Measurements from ENCODE around the gene FOXQ1. TPM values are rescaled to one million over a fixed set of nuclear protein-coding genes. Genes with fewer than 3 reads are reported as not detected.

FOXQ1 gene
- total RNA-seq, 1 experiment from 2014 or later = 11.7 TPM

DNA sequence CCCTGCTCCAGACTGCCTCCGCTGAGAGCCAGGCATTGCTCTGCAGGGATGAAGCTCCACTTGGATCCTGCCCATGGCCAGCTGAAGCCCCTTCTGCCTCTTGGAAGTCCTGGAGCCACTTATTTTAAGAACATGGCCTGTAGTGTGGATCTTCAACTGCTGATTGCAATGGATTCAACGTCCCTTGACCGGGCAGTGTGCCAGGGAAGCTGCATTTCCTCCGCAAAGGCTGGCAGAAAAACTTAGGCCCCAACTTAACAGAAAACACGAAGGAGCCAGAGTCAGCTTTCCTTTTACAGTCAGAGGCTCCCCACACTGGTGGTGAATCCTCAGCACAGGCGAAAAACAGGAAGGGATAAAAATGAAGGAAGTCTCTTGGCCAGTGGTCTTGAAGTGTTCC is 26.3 kb upstream of the FOXQ1 start:
- Histone ChIP-seq H3K36me3 (ENCODE audit: control insufficient read depth, insufficient read depth, low read length) (no peaks in the 10 kb centered on the region), H3K27ac (ENCODE audit: low read length) (no peak overlapping the region), H3K4me3 (ENCODE audit: low read depth in 2 of 2, low read length in 2 of 2) (no peak overlapping the region), H3K9me3 (ENCODE audit: control insufficient read depth, insufficient read depth, low read depth, low read length) (no peaks in the 10 kb centered on the region), H3K27me3 (ENCODE audit: control insufficient read depth, insufficient read depth, low read length) (no peaks in the 10 kb centered on the region), H3K4me1 (ENCODE audit: control insufficient read depth, insufficient read depth, low read length) (no peaks in the 10 kb centered on the region)
- no peak for ATAC-seq
- POLR2A ChIA-PET = no interaction called here
- no peak for TF ChIP-seq POLR2AphosphoS5 (IDR thresholded peaks at IDR 0.05; ENCODE audit: low read depth, low read length)
- TF ChIP-seq TCF7L2 (IDR thresholded peaks at IDR 0.05; ENCODE audit: low read depth, low read length) = no peak
- TF ChIP-seq, protein P1, sequence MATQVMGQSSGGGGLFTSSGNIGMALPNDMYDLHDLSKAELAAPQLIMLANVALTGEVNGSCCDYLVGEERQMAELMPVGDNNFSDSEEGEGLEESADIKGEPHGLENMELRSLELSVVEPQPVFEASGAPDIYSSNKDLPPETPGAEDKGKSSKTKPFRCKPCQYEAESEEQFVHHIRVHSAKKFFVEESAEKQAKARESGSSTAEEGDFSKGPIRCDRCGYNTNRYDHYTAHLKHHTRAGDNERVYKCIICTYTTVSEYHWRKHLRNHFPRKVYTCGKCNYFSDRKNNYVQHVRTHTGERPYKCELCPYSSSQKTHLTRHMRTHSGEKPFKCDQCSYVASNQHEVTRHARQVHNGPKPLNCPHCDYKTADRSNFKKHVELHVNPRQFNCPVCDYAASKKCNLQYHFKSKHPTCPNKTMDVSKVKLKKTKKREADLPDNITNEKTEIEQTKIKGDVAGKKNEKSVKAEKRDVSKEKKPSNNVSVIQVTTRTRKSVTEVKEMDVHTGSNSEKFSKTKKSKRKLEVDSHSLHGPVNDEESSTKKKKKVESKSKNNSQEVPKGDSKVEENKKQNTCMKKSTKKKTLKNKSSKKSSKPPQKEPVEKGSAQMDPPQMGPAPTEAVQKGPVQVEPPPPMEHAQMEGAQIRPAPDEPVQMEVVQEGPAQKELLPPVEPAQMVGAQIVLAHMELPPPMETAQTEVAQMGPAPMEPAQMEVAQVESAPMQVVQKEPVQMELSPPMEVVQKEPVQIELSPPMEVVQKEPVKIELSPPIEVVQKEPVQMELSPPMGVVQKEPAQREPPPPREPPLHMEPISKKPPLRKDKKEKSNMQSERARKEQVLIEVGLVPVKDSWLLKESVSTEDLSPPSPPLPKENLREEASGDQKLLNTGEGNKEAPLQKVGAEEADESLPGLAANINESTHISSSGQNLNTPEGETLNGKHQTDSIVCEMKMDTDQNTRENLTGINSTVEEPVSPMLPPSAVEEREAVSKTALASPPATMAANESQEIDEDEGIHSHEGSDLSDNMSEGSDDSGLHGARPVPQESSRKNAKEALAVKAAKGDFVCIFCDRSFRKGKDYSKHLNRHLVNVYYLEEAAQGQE (IDR thresholded peaks at IDR 0.05; ENCODE audit: insufficient read depth in 1 of 2, low read depth in 2 of 2, low read length in 1 of 2) = no peak
- TF ChIP-seq, protein P2, sequence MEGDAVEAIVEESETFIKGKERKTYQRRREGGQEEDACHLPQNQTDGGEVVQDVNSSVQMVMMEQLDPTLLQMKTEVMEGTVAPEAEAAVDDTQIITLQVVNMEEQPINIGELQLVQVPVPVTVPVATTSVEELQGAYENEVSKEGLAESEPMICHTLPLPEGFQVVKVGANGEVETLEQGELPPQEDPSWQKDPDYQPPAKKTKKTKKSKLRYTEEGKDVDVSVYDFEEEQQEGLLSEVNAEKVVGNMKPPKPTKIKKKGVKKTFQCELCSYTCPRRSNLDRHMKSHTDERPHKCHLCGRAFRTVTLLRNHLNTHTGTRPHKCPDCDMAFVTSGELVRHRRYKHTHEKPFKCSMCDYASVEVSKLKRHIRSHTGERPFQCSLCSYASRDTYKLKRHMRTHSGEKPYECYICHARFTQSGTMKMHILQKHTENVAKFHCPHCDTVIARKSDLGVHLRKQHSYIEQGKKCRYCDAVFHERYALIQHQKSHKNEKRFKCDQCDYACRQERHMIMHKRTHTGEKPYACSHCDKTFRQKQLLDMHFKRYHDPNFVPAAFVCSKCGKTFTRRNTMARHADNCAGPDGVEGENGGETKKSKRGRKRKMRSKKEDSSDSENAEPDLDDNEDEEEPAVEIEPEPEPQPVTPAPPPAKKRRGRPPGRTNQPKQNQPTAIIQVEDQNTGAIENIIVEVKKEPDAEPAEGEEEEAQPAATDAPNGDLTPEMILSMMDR (IDR thresholded peaks at IDR 0.05) = no peak
- TF ChIP-seq SIN3A (IDR thresholded peaks at IDR 0.05; ENCODE audit: borderline replicate concordance, insufficient read depth, low read depth, low read length) = no peak
- no peak for DNase-seq (ENCODE audit: low read depth, low spot score)
- intact Hi-C loops (cut with micrococcal nuclease; ENCODE audit: unreplicated experiment) = no loop called here
- CTCF ChIA-PET = no interaction called here
- in situ Hi-C loops (cut with HindIII; ENCODE audit: low pct_unique_long_range_greater_than_20kb, low sequenced_read_pairs) = no loop called here
- BruUV-seq (replicated peaks) = no TSS peak

DNA sequence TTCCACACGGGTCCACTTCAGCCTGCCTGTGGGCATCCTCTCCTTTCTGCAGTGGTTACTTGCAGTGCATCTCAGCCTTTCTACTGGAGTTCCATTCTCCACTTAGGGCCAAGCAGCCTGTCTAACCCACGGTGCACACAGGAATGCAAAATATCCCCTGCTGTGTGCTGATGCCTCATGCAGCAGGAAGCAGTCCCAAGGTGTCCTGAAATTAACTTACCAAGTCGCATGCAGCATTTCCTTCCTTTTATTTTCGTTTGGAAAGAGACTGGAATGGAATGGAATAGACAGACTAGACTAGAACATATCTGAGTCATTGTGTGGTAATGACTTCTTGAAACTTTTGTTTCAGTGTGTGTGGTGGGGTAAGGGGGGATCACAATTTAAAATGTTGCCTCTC is 25.9 kb upstream of the FOXQ1 start:
- POLR2A ChIA-PET = no interaction called here
- DNase-seq (ENCODE audit: low read depth, low spot score) (no peak), ATAC-seq (no peak)
- no peaks in the 10 kb centered on the region for H3K36me3 ChIP-seq (ENCODE audit: control insufficient read depth, insufficient read depth, low read length)
- CTCF ChIA-PET = no interaction called here
- H3K4me3 ChIP-seq (ENCODE audit: low read depth in 2 of 2, low read length in 2 of 2) = no peak overlapping the region
- in situ Hi-C loops (cut with HindIII; ENCODE audit: low pct_unique_long_range_greater_than_20kb, low sequenced_read_pairs) (no loop called here), intact Hi-C loops (cut with micrococcal nuclease; ENCODE audit: unreplicated experiment) (no loop called here)
- no TSS peak for BruUV-seq (replicated peaks)
- H3K27me3 ChIP-seq (ENCODE audit: control insufficient read depth, insufficient read depth, low read length) = no peaks in the 10 kb centered on the region
- no peak overlapping the region for H3K27ac ChIP-seq (ENCODE audit: low read length)
- TF ChIP-seq SIN3A (IDR thresholded peaks at IDR 0.05; ENCODE audit: borderline replicate concordance, insufficient read depth, low read depth, low read length) = no peak
- no peak for TF ChIP-seq TCF7L2 (IDR thresholded peaks at IDR 0.05; ENCODE audit: low read depth, low read length)
- TF ChIP-seq, protein P1 (IDR thresholded peaks at IDR 0.05; ENCODE audit: insufficient read depth in 1 of 2, low read depth in 2 of 2, low read length in 1 of 2) = no peak
- TF ChIP-seq POLR2AphosphoS5 (IDR thresholded peaks at IDR 0.05; ENCODE audit: low read depth, low read length) = no peak
- TF ChIP-seq, protein P2 (IDR thresholded peaks at IDR 0.05) = no peak
- no peaks in the 10 kb centered on the region for H3K9me3 ChIP-seq (ENCODE audit: control insufficient read depth, insufficient read depth, low read depth, low read length)
- no peaks in the 10 kb centered on the region for H3K4me1 ChIP-seq (ENCODE audit: control insufficient read depth, insufficient read depth, low read length)

Data from Panc1 (cell line).